K562 (cell line): Measurements from ENCODE around the gene BEX3.

Experiments
- CAMTA2 ChIP-seq: fragments of 250-450 bp; sonication (Bioruptor Pico); conservative IDR thresholded peaks from 2 replicates; pipeline ENCODE4 v1.5.1; 2022
- JUN ChIP-seq, 2 experiments: sonication (generic) in 1 of 2; formaldehyde crosslinking in 1 of 2; IDR thresholded peaks; 2 replicates each; pipeline versions ENCODE4 v1.6.1 to v1.8.0; 2012 to 2022; ENCODE audit warnings: borderline replicate concordance in 2 of 2, mild to moderate bottlenecking in 2 of 2, improper control_type of control experiment in 1 of 2, low read depth in 1 of 2, low read length in 1 of 2, missing genetic modification reagents in 1 of 2
- MAX ChIP-seq: sonication (generic); formaldehyde crosslinking; IDR thresholded peaks from 2 replicates; pipeline ENCODE4 v1.9.0; 2022; ENCODE audit warnings: mild to moderate bottlenecking, missing genetic modification reagents
- POLR2A ChIP-seq: fragments of 450-650 bp; conservative IDR thresholded peaks from 2 replicates; pipeline ENCODE4 v1.6.1; 2016
- RBM17 ChIP-seq: fragments of 200-400 bp; formaldehyde crosslinking; IDR thresholded peaks from 2 replicates; pipeline ENCODE4 v1.6.1; 2017; ENCODE audit warnings: low read depth, mild to moderate bottlenecking, low read length, borderline replicate concordance
- SAP30 ChIP-seq: fragments of 200-600 bp; sonication (generic); IDR thresholded peaks from 2 replicates; pipeline ENCODE4 v1.6.1; 2012; ENCODE audit warnings: borderline replicate concordance, low read depth, mild to moderate bottlenecking, moderate library complexity, low read length, control low read depth, inconsistent platforms; ENCODE audit not compliant: insufficient read depth, poor library complexity, severe bottlenecking
- ZBTB26 ChIP-seq: fragments of 450-650 bp; formaldehyde crosslinking; IDR thresholded peaks from 2 replicates; pipeline ENCODE4 v1.4.0; 2022; ENCODE audit warnings: missing genetic modification characterization

DNA sequence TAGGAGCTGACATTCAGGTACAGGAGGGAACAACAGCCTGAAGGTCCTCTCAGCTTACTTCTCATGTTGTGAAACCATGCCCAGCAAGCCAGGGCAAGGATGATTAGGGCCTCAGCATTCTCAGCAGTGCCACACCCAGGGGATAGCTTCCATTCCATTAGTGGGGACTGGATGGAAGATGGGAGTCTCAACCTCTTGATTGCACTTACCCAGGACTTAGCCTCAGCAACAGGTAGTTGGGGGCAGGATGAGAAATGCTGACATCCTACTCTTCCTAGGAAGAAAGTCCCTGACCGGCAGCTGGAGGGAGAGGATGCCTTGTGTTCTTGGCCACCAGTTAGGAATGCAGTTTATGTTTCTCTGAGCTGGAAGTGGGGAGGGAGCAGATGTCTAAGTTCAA is 8.8 kb upstream of the BEX3 start:
- TF ChIP-seq SAP30: no peak
- no peak for TF ChIP-seq JUN (IDR thresholded peaks at IDR 0.05; ENCODE audit: borderline replicate concordance, low read depth, low read length)
- no peak for TF ChIP-seq JUN (CRISPR knock-in tag; IDR thresholded peaks at IDR 0.05; ENCODE audit: borderline replicate concordance)
- TF ChIP-seq RBM17: no peak
- TF ChIP-seq MAX: no peak
- no peak for TF ChIP-seq POLR2A
- TF ChIP-seq CAMTA2 (CRISPR knock-in tag): no peak
- TF ChIP-seq ZBTB26 (CRISPR knock-in tag): no peak
